ENCODE results near the gene STK25. TPM values are rescaled to one million over a fixed set of nuclear protein-coding genes. Genes with fewer than 3 reads are reported as not detected.
"Not testable (repeated sequence)": the region's sequence is repeated elsewhere in the genome, so short reads cannot be mapped to it uniquely, and the experiment has no call there.

STK25 gene
- total RNA-seq, 1 experiment from 2014 or later, result 117 TPM

DNA sequence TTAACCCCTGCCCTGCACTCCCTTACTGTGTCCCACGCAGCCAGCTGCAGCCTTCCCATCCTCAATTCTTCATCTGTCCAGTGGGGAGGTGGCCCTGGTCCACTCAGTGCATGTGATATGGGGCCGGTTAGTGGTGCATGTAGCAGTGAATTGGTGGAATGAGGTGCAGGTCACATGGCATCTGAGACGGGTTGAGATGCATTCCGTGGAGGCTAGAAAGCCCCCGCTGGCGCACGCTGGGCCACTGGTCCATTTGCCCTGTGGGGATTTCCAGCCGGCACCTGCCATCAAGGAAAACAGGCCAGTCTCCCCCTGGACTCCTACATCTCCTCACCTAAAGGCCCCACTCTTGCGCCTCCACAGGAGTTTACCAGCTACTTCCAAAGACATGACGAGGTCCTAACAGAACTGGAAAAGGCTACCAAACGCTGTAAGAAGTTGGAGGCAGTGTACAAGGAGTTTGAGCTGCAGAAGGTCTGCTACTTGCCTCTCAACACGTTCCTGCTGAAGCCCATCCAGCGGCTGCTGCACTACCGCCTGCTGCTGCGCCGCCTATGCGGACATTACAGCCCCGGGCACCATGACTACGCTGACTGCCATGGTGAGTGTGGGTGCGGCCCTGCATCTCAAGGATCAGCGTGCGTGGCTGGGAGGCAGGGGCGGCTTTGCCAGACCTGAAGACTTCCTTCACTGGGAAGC is 40.5 kb downstream of the STK25 start:
- DNase-seq (ENCODE audit: low spot score), result no peak

DNA sequence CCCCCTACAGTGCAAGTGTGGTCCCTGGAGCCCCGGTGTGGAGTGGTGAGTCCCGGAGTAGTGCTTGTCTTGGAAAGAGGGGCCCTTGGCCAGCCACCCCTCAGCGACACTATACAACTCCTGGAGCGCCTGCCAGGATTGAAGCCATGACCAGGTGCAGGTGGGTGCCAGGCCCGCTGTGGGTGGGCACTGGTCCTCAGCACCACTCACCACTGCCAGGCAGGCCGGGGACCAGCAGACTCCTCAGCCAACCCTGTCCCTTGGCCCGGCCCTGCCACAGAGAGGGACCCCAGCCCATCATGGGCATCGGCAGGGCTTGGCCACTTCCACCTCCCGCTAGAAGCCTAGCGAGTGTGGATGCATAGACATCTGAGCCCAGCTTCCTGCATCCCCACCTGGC is 42.2 kb downstream of the STK25 start:
- no peak for DNase-seq (ENCODE audit: low spot score)

DNA sequence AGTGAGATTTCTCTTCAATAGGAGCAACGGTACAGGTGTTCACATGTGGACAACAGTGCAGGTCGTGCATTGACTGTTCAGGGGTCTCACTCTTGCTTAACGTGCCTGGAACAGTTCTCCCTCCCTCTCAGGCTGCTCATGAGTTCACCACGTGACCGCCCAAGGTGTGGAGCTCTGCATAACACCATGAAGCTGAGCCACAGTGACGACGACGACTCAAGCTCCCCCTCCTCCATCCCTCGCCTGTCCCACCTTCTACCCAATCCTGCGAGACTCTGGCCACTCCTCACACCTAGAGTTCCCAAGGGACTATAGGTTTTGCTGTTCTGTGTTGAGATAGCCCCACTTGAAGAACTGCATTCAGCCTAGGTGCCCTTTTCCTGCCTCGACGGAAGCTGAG is 42.8 kb downstream of the STK25 start:
- no peak for DNase-seq (ENCODE audit: low spot score)

DNA sequence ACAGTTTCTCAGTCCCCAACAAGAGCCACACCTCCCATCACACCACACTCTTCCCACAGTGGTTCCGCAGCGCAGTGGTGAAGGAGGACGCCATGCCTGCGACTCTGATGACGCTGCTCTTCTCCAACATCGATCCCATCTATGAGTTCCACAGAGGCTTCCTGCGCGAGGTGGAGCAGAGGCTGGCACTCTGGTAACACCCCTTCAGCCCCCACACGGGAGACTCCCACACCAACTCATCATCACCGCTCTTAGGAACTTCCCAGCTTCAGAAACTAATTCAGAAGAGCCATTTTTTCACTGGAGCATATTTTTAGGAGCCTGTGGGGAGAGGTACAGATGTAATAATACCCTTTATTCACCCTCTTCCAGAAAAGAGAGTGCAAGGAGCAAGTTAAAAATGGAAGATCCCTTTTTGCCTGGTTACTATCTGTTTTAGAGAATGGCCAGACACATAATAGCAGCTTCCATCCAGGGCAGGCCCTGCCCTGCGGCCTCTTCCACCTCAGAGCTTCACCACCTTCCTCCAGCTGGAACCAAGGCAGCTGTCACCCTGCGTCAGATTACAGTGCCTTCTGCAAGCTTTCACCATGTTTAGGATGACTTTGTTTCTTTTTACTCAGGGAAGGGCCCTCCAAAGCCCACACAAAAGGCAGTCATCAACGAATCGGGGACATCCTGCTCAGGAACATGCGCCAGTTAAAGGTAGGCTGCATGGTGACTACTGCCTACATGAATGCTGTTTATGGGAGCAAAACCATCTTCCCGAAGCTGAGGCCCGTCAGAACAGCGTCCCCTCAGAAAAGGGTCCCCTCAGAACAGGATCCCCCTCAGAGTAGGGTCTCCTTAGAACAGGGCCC is 44.9 kb downstream of the STK25 start:
- DNase-seq (ENCODE audit: low spot score), result no peak

DNA sequence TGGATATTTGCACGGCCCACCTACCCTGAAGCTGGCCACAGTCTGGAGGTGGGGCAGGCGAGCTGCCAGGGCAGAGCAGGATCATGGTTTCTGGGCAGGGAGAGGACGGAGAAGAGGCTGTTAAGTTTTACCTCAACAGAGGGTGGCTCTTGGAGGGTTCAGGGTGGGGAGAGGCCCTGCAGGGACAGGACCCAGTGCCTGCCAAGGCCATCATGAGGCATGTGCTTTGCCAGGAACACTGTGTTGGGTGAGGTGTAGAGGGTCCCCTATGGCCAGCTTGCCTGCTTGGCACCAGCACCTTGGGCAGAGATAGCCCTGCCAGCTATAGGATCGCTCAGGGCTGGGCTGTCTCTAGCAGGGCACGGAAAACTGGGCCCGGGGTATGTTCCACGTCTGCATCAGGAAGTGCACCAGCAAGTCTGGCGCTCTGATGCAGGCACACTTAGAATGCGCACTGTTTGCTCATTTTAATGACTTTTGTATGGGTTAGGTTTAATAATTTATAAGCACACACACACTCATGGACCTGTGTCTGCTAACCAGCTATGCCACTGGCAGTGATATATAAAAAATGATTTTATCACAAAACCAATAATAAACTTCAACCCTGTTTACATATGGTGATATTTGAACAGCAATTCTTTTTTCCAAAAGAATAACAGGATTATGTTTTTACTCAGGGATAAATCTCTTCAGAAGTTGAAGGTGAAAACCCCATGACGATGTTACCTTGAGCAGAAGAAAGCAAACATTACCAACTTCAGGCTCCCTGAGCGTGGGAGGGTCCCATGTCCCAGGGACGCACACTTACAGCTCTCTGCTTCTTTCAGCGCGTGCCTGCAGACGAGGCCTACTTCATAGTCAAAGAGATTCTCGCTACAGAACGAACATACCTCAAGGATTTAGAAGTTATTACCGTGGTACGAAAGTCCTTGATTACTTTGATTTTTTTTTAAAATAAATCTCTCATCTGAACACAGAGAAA is 46.4 kb downstream of the STK25 start:
- no peak for DNase-seq (ENCODE audit: low spot score)

DNA sequence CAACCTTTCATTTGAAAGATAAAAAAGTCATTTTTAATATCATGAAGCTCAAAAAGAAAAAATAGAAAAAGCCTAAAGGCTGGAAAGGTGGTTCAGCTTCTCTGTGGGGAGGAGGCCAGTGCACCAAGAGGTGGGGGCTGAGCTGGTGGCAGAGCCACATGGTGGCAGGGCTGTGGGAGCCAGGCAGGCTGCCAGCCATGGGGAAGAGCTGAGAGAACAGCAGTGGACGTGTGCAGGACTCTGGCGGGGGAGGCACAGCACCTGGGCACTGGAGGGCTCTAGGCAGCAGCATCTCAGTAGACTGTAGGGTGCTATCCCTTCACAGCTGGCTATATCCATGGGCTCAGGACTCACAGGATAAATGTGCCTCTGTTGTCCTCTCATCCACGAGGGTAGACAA is 47.8 kb downstream of the STK25 start:
- no peak for DNase-seq (ENCODE audit: low spot score)

DNA sequence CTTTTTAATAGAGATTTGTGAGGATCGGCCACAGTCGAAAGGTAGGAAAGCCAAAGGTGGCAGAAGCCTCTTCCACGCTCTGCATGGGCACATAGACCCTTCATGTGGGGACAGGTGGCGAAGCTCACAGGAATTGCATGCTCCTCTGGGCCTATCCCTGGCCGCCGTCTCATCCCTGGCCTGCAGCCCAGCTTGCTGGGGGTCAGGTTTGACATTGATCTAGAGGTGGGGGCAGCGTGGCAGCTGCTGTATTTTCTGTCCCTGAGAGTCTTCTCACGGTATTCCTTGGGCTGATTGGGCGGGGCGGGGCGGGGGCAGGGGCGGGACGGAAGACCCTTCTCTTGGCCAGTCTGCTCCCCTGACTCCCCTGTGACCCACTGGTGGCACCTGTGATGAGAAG is 48.9 kb downstream of the STK25 start:
- DNase-seq (ENCODE audit: low spot score), result no peak

DNA sequence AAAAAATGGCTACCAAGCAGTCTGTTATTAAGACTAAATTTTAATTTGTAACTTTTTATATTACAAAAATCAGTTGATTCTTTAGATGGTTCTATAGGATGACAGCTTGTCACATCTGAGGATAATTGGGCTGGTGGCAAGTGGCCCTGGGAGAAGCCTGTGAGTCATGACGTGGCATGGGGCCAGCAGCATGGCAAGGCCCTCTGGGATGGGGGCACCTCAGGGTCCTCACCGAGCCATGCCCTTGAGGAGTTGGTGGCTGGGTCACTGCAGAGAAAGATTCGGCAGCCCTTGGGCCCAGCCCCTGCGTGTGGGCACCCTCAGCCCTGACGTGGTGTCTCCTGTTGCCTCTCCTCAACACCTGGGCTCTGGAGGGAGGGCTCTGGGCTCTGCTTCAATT is 49.7 kb downstream of the STK25 start:
- no peak for DNase-seq (ENCODE audit: low spot score)

DNA sequence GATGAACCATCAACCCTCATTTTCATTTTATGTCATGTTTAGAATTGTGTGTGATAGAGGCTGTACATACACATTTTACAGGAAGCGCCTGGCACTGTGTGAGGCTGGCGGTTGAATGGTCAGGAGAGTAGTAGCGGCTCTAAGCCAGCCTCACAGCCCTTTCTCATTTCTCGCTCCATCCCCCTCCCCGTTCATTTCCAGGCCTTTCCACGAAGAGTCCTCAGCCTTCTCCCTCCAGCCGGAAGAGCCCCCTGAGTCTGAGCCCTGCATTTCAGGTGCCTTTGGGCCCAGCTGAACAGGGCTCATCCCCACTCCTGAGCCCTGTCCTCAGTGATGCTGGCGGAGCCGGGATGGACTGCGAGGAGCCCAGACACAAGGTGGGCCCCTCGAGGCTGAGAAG is 51.8 kb downstream of the STK25 start:
- no peak for DNase-seq (ENCODE audit: low spot score)

DNA sequence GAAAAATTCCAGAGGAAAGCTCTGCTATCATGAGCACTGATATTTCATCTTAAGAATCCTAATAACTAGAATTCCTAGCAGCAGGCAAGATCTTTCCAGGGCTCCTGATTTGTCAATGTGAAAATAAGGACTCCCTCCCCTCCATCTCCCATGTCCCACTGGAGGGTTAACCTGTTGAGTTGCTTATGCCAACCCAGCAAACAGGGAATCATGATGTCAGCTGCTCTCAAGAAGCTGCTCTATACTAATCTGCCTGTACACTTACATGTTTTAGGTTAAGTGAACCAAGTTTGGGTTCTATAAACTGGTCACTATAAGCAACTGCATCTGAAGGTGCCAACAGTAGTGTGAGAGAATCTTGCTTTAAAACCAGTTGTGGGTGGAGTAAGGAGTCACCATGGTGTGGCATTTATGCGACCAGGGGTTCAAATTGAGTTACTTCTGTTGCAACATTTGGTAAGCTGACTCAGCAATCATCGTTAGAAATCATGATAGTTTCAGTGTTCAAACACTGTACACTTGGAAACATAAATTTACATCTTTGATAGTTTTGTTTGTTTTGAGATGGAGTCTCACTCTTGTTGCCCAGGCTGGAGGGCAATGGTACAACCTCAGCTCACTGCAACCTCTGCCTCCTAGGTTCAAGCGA is 53.4 kb downstream of the STK25 start:
- DNase-seq (ENCODE audit: low spot score), result no peak

DNA sequence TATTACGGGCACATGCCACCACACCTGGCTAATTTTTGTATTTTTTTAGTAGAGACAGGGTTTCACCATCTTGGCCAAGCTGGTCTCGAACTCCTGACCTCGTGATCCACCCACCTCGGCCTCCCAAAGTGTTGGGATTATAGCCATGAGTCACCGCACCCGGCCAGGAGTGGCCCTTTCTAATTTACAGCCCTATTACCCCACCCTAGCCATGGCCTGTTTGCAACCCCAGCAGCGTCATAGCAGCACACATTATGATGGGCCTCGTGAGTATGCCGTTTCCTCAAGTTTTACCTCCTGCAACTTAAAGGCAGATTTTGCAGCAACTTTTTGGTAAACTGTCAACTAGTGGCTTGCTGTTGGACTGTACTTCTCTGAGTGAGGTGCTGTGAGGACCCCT is 54.5 kb downstream of the STK25 start:
- not testable (repeated sequence) for DNase-seq (ENCODE audit: low spot score)

DNA sequence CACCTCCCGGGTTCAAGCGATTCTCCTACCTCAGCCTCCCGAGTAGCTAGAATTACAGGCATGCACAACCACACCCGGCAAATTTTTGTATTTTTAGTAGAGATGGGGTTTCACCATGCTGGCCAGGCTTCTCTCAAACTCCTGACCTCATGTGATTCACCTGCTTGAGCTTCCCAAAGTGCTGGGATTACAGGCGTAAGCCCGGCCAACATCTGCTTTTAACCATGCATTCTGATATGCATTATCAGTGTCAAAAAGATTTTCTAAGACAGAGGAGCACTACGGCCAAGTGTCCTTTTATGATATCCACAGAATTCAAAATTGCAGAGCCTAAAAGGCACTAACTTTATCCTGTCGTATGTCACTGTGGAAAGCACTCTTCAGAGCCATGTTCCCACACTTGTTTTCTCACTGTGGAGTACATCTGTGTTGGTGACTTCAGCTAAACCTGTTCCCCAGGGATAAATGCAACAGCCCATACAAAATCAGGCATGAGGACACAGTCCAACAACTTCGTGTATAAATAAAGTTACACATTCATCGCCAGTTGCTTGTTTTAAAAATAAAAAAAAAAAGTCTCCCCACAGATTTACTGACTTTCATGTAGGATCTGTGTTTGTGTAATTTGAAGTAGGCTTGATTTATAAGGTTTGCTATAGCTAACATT is 56.4 kb downstream of the STK25 start:
- no peak for DNase-seq (ENCODE audit: low spot score)

DNA sequence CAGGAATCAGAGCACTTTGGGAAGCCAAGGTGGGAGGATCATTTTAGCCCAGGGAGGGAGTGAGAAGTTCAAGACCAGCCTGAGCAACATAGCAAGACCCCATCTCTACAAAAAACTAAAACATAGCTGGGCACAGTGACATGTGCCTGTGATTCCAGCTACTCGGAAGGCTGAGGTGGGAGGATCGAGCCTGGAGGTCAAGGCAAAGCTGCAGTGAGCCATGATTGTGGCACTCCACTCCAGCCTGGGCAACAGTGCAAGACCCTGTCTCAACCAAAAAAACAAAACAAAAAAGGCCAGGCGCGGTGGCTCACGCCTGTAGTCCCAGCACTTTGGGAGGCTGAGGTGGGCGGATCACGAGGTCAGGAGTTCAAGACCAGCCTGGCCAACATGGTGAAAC is 58.3 kb downstream of the STK25 start:
- DNase-seq (ENCODE audit: low spot score), result not testable (repeated sequence)

DNA sequence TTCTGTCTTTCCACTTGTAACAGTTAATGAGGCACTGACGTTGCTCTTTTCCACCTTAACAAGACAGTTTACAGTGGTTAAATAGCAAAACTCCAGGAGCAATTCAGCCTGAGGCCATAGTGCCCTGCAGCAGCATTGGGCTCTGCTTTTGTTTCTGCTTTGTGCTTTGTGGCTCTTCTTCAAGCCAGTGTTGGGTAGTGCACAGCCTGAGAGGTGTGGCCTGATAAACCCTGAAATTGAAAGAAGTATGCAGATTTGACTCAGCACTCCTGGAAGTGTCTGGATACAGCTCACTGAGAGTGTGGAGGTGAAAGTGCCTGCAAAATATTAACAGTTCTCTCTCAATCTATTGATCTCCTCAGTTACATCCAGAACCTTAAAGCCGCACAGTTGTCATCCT is 63.0 kb downstream of the STK25 start:
- no peak for DNase-seq (ENCODE audit: low spot score)

DNA sequence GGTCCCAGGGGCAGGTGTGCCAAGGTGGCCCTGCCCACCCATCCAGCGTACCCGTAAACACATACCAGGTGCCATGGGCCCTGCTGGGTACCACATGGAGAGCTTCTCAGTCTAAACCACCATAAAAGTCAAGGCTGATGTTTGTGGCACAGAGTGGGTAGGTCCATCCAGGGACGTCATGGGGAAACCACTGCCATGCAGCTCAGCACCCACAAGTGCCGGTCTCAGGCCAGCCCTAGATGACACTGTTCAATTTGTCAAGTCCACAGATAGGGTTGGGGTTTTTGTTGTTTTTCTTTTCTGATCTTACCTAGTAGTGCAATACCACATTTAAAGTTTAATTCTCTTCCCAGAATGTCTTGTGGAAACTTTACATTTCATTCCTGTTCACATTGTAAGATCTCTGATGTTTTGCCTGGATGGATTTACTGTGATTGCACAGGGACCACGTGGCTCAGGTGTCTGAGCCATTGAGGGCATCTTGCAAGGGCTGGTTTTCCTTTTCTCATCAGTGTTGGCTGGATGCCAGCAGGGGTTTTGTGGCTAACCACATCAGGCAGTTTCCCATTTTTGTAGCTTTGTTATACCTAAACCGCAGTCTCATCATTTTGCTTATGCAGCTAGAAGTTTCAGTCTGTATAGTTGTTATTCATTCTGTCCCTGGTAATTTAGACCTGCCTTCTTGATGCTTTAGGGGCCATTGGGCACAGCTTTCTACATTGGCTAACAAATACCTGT is 64.7 kb downstream of the STK25 start:
- peak; percentile 62 for DNase-seq (ENCODE audit: low spot score)

Other genes with a start within 250 kb of the STK25 start
- 324 and 350 TPM in 2 replicates for gene HDLBP, start 192.9 kb downstream of the STK25 start, total RNA-seq (2014; rRNA removed; shearing (Covaris generic))
- gene SEPTIN2, start 192.7 kb downstream of the STK25 start, total RNA-seq (2014; rRNA removed; shearing (Covaris generic)), result 250 and 279 TPM in 2 replicates
- 23.6 and 29.4 TPM in 2 replicates for gene FARP2, start 152.3 kb downstream of the STK25 start, total RNA-seq (2014; rRNA removed; shearing (Covaris generic))
- 1.2 and 2.3 TPM in 2 replicates for gene BOK, start 50.2 kb upstream of the STK25 start, total RNA-seq (2014; rRNA removed; shearing (Covaris generic))
- 30.1 and 39.9 TPM in 2 replicates for gene THAP4, start 128.6 kb upstream of the STK25 start, total RNA-seq (2014; rRNA removed; shearing (Covaris generic))
- gene ATG4B, start 129.1 kb upstream of the STK25 start, total RNA-seq (2014; rRNA removed; shearing (Covaris generic)), result 65.7 and 72.8 TPM in 2 replicates
- 87.5 and 96.1 TPM in 2 replicates for gene DTYMK, start 178.2 kb upstream of the STK25 start, total RNA-seq (2014; rRNA removed; shearing (Covaris generic))
- gene ING5, start 193.5 kb upstream of the STK25 start, total RNA-seq (2014; rRNA removed; shearing (Covaris generic)), result 9.1 and 21.8 TPM in 2 replicates
- gene D2HGDH, start 226.0 kb upstream of the STK25 start, total RNA-seq (2014; rRNA removed; shearing (Covaris generic)), result 7.2 and 10.4 TPM in 2 replicates